Fibroblast of lung (primary cell): Measurements from ENCODE around the gene NCK2.

Experiments used
- EZH2 ChIP-seq: IDR thresholded peaks from 2 replicates; pipeline ENCODE4 v1.5.1; 2012; ENCODE audit warnings: low read length, control low read depth, mild to moderate bottlenecking; ENCODE audit errors: missing control alignments
- TF ChIP-seq, protein P1 (sequence below), 2 donors: IDR thresholded peaks in 1 of 2; conservative IDR thresholded peaks in 1 of 2; 1 replicate in 1 of 2; 2 replicates in 1 of 2; pipeline ENCODE4 v1.5.1; 2011 to 2012; ENCODE audit warnings: low read length in 2 of 2, control low read depth in 1 of 2, inconsistent platforms in 1 of 2, low read depth in 1 of 2, mild to moderate bottlenecking in 1 of 2

- TF ChIP-seq, protein P1, sequence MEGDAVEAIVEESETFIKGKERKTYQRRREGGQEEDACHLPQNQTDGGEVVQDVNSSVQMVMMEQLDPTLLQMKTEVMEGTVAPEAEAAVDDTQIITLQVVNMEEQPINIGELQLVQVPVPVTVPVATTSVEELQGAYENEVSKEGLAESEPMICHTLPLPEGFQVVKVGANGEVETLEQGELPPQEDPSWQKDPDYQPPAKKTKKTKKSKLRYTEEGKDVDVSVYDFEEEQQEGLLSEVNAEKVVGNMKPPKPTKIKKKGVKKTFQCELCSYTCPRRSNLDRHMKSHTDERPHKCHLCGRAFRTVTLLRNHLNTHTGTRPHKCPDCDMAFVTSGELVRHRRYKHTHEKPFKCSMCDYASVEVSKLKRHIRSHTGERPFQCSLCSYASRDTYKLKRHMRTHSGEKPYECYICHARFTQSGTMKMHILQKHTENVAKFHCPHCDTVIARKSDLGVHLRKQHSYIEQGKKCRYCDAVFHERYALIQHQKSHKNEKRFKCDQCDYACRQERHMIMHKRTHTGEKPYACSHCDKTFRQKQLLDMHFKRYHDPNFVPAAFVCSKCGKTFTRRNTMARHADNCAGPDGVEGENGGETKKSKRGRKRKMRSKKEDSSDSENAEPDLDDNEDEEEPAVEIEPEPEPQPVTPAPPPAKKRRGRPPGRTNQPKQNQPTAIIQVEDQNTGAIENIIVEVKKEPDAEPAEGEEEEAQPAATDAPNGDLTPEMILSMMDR (conservative IDR thresholded peaks at IDR 0.05 in 1 of 2, IDR thresholded peaks at IDR 0.05 in 1 of 2; ENCODE audit: low read depth in 1 of 2, low read length in 2 of 2): no peak
- TF ChIP-seq EZH2: no peak
Measured at GRCh38 chr2:105744091-105744908, 412 bp upstream of the NCK2 start.
